ENCODE data around the gene SERPINE1. TPM values are rescaled to one million over a fixed set of nuclear protein-coding genes. Genes with fewer than 3 reads are reported as not detected.

SERPINE1 gene
- total RNA-seq, 4 donors from 2014 or later: 1.1 to 4.8 (median 3.1) TPM

DNA sequence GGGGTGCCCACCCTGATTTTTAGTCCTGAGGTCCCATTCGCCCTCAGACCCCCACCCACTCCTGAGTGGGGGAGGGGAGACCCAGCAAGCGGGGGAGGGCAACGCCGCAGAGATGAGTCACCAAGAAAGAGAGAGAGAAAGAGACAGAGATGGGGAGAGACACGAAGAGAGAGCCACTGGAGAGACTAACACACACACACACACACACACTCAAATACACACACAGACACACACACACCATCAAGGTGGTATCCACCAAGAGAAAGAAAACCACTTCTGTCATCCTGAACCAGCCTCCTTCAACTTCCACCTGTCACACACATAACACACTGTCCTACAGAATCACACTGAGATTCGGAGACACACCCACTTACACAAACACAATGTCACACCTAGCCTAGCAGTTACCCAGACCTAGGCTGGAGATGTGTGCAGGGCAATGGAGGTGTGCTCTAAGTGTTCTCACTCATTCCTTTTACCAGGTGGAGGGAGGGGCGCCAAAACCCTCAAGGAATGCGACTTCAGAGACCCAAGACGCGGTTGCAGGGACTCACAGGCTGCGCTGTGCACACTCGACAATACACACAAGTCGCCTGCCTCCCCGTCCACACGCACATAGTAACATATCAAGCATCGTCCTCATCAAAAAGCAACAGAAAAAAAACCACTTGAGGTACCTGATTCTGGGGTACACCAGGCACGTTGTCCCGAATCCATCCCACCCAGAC is 42.4 kb downstream of the SERPINE1 start:
- TF ChIP-seq, protein P1, sequence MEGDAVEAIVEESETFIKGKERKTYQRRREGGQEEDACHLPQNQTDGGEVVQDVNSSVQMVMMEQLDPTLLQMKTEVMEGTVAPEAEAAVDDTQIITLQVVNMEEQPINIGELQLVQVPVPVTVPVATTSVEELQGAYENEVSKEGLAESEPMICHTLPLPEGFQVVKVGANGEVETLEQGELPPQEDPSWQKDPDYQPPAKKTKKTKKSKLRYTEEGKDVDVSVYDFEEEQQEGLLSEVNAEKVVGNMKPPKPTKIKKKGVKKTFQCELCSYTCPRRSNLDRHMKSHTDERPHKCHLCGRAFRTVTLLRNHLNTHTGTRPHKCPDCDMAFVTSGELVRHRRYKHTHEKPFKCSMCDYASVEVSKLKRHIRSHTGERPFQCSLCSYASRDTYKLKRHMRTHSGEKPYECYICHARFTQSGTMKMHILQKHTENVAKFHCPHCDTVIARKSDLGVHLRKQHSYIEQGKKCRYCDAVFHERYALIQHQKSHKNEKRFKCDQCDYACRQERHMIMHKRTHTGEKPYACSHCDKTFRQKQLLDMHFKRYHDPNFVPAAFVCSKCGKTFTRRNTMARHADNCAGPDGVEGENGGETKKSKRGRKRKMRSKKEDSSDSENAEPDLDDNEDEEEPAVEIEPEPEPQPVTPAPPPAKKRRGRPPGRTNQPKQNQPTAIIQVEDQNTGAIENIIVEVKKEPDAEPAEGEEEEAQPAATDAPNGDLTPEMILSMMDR (IDR thresholded peaks at IDR 0.05): no peak
- no peak for TF ChIP-seq POLR2A (IDR thresholded peaks at IDR 0.05)
- no peak for DNase-seq
- H3K36me3 ChIP-seq: no peaks in the 10 kb centered on the region
- no peak overlapping the region for H3K27ac ChIP-seq
- H3K4me3 ChIP-seq: no peak overlapping the region
- intact Hi-C loops (cut with DNase I): no loop called here
- H3K4me1 ChIP-seq: peaks cover 39 to 75% (median 41%) of the 10 kb centered on the region in 3 donors
- 0 to 2% methylated on average over 12 to 16 of the region's 18 CpGs for WGBS, 2 donors
- no peaks in the 10 kb centered on the region for H3K9me3 ChIP-seq
- H3K27me3 ChIP-seq: peaks cover 29 to 100% (median 83%) of the 10 kb centered on the region in 4 donors

DNA sequence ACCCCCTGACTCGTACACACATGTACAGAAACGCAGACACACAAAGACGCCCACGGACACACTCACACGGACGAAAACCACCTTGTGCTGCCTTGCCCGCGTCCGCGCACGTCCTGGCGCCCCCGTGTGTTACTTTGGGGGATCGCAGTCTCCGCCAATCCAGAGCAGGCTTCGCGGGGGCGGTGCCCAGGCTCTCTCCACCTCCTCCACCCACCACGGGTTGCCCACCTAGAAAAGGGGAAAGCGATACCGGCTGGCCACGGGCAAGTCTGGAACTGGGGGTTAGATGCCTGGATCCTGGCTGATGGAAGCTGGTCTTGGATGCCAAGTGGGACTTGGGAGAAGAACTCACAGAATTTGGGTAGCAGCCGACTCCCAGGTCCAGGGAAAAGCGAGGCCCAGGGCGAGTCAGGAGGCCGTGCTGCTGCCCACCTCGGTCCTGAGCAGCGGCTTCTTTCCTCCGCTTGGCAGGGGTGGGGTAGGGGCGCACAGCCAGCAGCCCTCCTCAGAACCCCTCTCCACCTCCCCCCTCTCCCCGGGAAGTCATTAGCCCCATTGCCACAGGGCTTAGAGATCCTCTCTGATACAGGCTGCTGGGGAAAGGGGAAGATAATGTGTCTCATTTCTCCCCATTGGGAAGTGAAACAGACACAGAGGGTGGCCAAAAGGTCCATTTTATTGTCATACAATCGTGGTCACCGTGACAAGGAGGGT is 43.1 kb downstream of the SERPINE1 start:
- Histone ChIP-seq H3K4me1 (peaks cover 31 to 72% (median 34%) of the 10 kb centered on the region in 3 donors), H3K36me3 (no peaks in the 10 kb centered on the region), H3K4me3 (no peak overlapping the region), H3K27ac (no peak overlapping the region), H3K9me3 (no peaks in the 10 kb centered on the region), H3K27me3 (peaks cover 33 to 100% (median 81%) of the 10 kb centered on the region in 4 donors)
- intact Hi-C loops (cut with DNase I): no loop called here
- WGBS, 2 donors: 3 to 6% methylated on average over 3 to 15 of the region's 33 CpGs
- TF ChIP-seq, protein P1 (IDR thresholded peaks at IDR 0.05): peak; percentile 65 to 88 (median 76)
- TF ChIP-seq POLR2A (IDR thresholded peaks at IDR 0.05): no peak
- no peak for DNase-seq

DNA sequence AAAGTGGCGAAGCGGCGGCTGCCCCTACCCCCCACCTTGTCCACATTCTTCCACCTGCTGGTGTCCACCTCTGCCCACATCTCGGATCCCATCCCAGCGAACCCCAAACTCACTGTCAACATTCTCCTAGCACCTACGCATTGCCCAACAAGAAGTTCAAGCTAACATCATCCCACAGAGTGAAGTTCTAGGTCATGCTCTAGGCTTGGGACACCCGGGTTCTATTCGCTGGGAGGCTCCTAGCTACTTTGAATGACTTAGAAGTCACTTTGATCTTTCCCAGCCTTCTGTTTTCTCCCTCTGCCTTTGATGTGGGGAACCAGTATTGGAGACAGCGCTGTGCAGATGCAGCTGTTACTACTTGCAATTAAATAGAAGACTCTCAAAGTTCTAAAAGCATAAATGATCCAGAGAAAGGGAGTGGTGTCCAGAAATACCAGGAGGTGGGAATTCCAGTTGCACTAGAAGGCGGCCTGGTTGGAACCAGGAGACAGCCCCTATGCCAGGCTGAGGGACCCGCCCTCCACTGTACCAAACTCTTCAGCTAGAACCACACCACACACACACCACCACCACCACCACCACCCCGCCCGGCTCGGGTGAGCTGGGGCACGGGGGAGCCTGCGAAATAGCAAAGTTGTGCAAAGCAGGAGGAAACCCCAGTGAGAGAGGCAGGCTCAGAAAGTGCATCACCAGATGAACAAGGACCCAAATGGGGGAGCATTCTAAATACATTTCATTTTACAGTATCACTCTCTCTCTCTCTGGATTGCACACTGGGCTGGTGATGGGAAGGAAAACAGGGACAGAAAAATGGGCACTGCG is 43.9 kb downstream of the SERPINE1 start:
- peaks cover 24 to 63% (median 25%) of the 10 kb centered on the region in 3 donors for H3K4me1 ChIP-seq
- no peak overlapping the region for H3K27ac ChIP-seq
- WGBS, 2 donors: 7 to 8% methylated on average over 14 to 17 of the region's 17 CpGs
- DNase-seq: no peak
- H3K4me3 ChIP-seq: no peak overlapping the region
- peaks cover 31 to 100% (median 82%) of the 10 kb centered on the region in 4 donors for H3K27me3 ChIP-seq
- H3K36me3 ChIP-seq: no peaks in the 10 kb centered on the region
- no peaks in the 10 kb centered on the region for H3K9me3 ChIP-seq
- TF ChIP-seq, protein P1 (IDR thresholded peaks at IDR 0.05): no peak
- TF ChIP-seq POLR2A (IDR thresholded peaks at IDR 0.05): no peak
- intact Hi-C loops (cut with DNase I): no loop called here

DNA sequence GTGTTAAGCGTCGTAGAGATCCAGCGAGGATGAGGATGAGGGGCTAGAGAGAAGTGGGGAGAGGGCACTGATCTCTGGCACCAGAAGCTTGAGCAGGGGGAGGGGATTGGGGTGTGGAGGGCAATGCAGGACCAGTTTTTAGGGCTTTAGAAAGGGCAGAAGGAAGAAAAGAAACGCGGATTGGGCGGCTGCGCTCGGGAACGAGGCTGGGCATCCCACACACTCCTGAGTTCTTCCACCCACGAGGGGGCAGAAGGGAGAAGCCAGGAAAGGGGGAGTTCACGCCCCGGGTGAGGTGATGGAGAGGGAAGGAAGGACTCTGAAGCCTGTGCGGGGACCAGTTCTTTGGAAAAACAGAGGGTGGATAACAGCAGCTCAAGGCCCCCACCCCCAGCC is 44.5 kb downstream of the SERPINE1 start:
- Histone ChIP-seq H3K9me3 (no peaks in the 10 kb centered on the region), H3K4me3 (no peak overlapping the region), H3K36me3 (no peaks in the 10 kb centered on the region), H3K27me3 (peaks cover 28 to 100% (median 79%) of the 10 kb centered on the region in 4 donors), H3K4me1 (peaks cover 24 to 57% (median 24%) of the 10 kb centered on the region in 3 donors), H3K27ac (no peak overlapping the region)
- intact Hi-C loops (cut with DNase I): no loop called here
- 3 to 11% methylated on average over 12 to 13 of the region's 13 CpGs for WGBS, 2 donors
- TF ChIP-seq POLR2A (IDR thresholded peaks at IDR 0.05): no peak
- TF ChIP-seq, protein P1 (IDR thresholded peaks at IDR 0.05): peak in 1 of 6 experiments; percentile 12
- DNase-seq: no peak

All from esophagus squamous epithelium (tissue), 5 donors.